Stimulated activated CD8-positive, alpha-beta memory T cell treated with anti-CD3 and anti-CD28 coated beads, Interleukin-4, amount 100 ng/mL, for 48 hours (primary cell): Measurements from ENCODE around the gene FTSJ1.
"Not testable (repeated sequence)": the region's sequence is repeated elsewhere in the genome, so short reads cannot be mapped to it uniquely, and the experiment has no call there.

Experiments used
- DNase-seq: peaks from one replicate; pipeline ENCODE4 v3.0.0-alpha.2; 2020

The FTSJ1 gene

GRCh38 chrX:48504261-48504660 is 28.3 kb downstream of the FTSJ1 start:
- no peak for DNase-seq

- DNase-seq = no peak
Measured at GRCh38 chrX:48505481-48505880, 29.5 kb downstream of the FTSJ1 start.

GRCh38 chrX:48507246-48507645 is 31.2 kb downstream of the FTSJ1 start:
- DNase-seq = no peak

GRCh38 chrX:48508400-48509244 is 32.6 kb downstream of the FTSJ1 start, which contains the start of gene PORCN:
PORCN (plus strand) TSS chrX:48508992; CDS start chrX:48509821, 829 bp downstream.
- peak; percentile 85 for DNase-seq

GRCh38 chrX:48509245-48509590 is 33.2 kb downstream of the FTSJ1 start:
- peak; percentile 27 for DNase-seq

- no peak for DNase-seq
Measured at GRCh38 chrX:48509619-48510018, 33.6 kb downstream of the FTSJ1 start.

- DNase-seq = no peak
Measured at GRCh38 chrX:48511560-48511959, 35.6 kb downstream of the FTSJ1 start.

GRCh38 chrX:48512371-48512935 is 36.5 kb downstream of the FTSJ1 start:
- no peak for DNase-seq

- no peak for DNase-seq
Measured at GRCh38 chrX:48513670-48514069, 37.7 kb downstream of the FTSJ1 start.

GRCh38 chrX:48514126-48514806 is 38.3 kb downstream of the FTSJ1 start:
- no peak for DNase-seq

- DNase-seq = no peak
Measured at GRCh38 chrX:48514868-48515460, 39.0 kb downstream of the FTSJ1 start.

GRCh38 chrX:48515842-48516241 is 39.8 kb downstream of the FTSJ1 start:
- DNase-seq = no peak

GRCh38 chrX:48516285-48516684 is 40.3 kb downstream of the FTSJ1 start:
- DNase-seq = no peak

- no peak for DNase-seq
Measured at GRCh38 chrX:48516987-48517386, 41.0 kb downstream of the FTSJ1 start.

- DNase-seq = not testable (repeated sequence)
Measured at GRCh38 chrX:48519481-48519880, 43.5 kb downstream of the FTSJ1 start.

GRCh38 chrX:48520455-48520854 is 44.5 kb downstream of the FTSJ1 start:
- peak; percentile 31 for DNase-seq

GRCh38 chrX:48520976-48521352 is 45.0 kb downstream of the FTSJ1 start:
- no peak for DNase-seq

- DNase-seq = peak; percentile 95
Measured at GRCh38 chrX:48521353-48522243, 45.6 kb downstream of the FTSJ1 start, which contains the start of gene EBP. EBP (plus strand) TSS chrX:48521808; CDS start chrX:48523772, 1,964 bp downstream.

GRCh38 chrX:48522291-48522690 is 46.3 kb downstream of the FTSJ1 start:
- no peak for DNase-seq

- DNase-seq = no peak
Measured at GRCh38 chrX:48523682-48524081, 47.7 kb downstream of the FTSJ1 start.

- DNase-seq = not testable (repeated sequence)
Measured at GRCh38 chrX:48525853-48526252, 49.9 kb downstream of the FTSJ1 start.

- no peak for DNase-seq
Measured at GRCh38 chrX:48530736-48531135, 54.7 kb downstream of the FTSJ1 start.
